ENCODE data around the gene QPCTL. TPM values are rescaled to one million over a fixed set of nuclear protein-coding genes. Genes with fewer than 3 reads are reported as not detected.

Gene QPCTL
- total RNA-seq, 1 donor from 2014 or later = 2.6 TPM

- Mint-ChIP-seq H3K36me3 (ENCODE audit: unreplicated experiment) (no peaks in the 10 kb centered on the region), H3K4me1 (ENCODE audit: low read depth, unreplicated experiment) (peaks cover 4% of the 10 kb centered on the region), H3K4me3 (ENCODE audit: unreplicated experiment) (no peak overlapping the region), H3K27me3 (ENCODE audit: unreplicated experiment) (peaks cover 3% of the 10 kb centered on the region), H3K27ac (ENCODE audit: unreplicated experiment) (no peak overlapping the region), H3K9me3 (ENCODE audit: unreplicated experiment) (peaks cover 4% of the 10 kb centered on the region)
- TF ChIP-seq CTCF (IDR thresholded peaks at IDR 0.05; ENCODE audit: partially characterized antibody, unreplicated experiment) = no peak
- no peak for DNase-seq
Observed at GRCh38 chr19:45705710-45706415, 13.4 kb downstream of the QPCTL start.

DNA sequence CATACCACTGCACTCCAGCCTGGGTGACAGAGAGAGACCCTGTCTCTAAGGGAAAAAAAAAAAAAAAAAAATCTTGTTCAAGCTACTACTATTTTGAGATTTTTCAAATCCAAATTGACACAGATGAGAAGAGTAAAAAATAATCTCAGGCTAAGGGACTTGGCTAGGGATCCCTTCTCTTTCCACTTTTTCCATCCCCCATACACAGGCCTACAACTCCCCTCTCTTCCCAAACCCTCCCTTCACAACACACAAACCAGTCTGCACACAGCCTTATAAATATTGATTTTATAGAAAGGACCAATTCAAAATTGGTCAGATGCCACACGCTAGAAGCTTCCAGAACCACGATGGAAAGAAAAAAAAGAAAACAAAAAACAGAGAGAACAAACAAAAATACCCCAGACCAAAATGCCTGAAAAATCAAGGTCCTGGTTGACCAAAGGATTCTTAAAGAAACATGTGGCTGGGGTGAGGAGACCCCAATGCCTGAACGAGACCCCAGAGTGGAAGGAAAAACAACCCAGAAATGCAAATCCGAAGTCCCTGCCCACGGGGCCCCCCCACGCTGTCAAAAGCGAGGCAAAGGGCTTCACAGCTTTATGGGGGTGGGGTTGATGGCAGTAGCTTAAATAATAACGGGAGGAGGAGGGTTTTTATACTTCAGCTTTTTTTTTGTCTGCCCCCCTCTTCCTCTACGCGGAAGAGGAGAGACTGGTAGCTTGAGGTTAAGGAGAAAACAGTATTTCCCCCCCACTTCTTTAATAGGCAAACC is 18.1 kb downstream of the QPCTL start:
- TF ChIP-seq CTCF (IDR thresholded peaks at IDR 0.05; ENCODE audit: partially characterized antibody, unreplicated experiment) = no peak
- Mint-ChIP-seq H3K9me3 (ENCODE audit: unreplicated experiment) (peaks cover 4% of the 10 kb centered on the region), H3K27ac (ENCODE audit: unreplicated experiment) (peak overlapping the region; percentile 15), H3K4me1 (ENCODE audit: low read depth, unreplicated experiment) (peaks cover 4% of the 10 kb centered on the region), H3K4me3 (ENCODE audit: unreplicated experiment) (no peak overlapping the region), H3K36me3 (ENCODE audit: unreplicated experiment) (no peaks in the 10 kb centered on the region), H3K27me3 (ENCODE audit: unreplicated experiment) (peaks cover 2% of the 10 kb centered on the region)
- no peak for DNase-seq

- peaks cover 12% of the 10 kb centered on the region for H3K4me1 Mint-ChIP-seq (ENCODE audit: low read depth, unreplicated experiment)
- DNase-seq = no peak
- no peaks in the 10 kb centered on the region for H3K36me3 Mint-ChIP-seq (ENCODE audit: unreplicated experiment)
- peaks cover 2% of the 10 kb centered on the region for H3K27me3 Mint-ChIP-seq (ENCODE audit: unreplicated experiment)
- peaks cover 11% of the 10 kb centered on the region for H3K9me3 Mint-ChIP-seq (ENCODE audit: unreplicated experiment)
- H3K4me3 Mint-ChIP-seq (ENCODE audit: unreplicated experiment) = no peak overlapping the region
- H3K27ac Mint-ChIP-seq (ENCODE audit: unreplicated experiment) = no peak overlapping the region
- TF ChIP-seq CTCF (IDR thresholded peaks at IDR 0.05; ENCODE audit: partially characterized antibody, unreplicated experiment) = no peak
Observed at GRCh38 chr19:45711851-45712698, 19.6 kb downstream of the QPCTL start.

GRCh38 chr19:45712699-45713067 is 20.2 kb downstream of the QPCTL start:
- Mint-ChIP-seq H3K36me3 (ENCODE audit: unreplicated experiment) (no peaks in the 10 kb centered on the region), H3K27ac (ENCODE audit: unreplicated experiment) (no peak overlapping the region), H3K27me3 (ENCODE audit: unreplicated experiment) (peaks cover 2% of the 10 kb centered on the region), H3K4me1 (ENCODE audit: low read depth, unreplicated experiment) (peaks cover 12% of the 10 kb centered on the region), H3K4me3 (ENCODE audit: unreplicated experiment) (no peak overlapping the region), H3K9me3 (ENCODE audit: unreplicated experiment) (peaks cover 14% of the 10 kb centered on the region)
- no peak for DNase-seq
- TF ChIP-seq CTCF (IDR thresholded peaks at IDR 0.05; ENCODE audit: partially characterized antibody, unreplicated experiment) = no peak

Measured in glutamatergic neuron (in vitro differentiated cells).